SW480 (cell line): Measurements from ENCODE around the gene KCNAB1.

Source experiments
- DNase-seq: peaks from one replicate; pipeline ENCODE4 v3.0.0-alpha.2; 2016; ENCODE audit warnings: low spot score

The KCNAB1 gene

GRCh38 chr3:156376199-156376598 is 255.8 kb downstream of the KCNAB1 start:
- no peak for DNase-seq

- no peak for DNase-seq
Measured at GRCh38 chr3:156377266-156377665, 256.9 kb downstream of the KCNAB1 start.

- DNase-seq: no peak
Measured at GRCh38 chr3:156377718-156378117, 257.3 kb downstream of the KCNAB1 start.

GRCh38 chr3:156378871-156379270 is 258.5 kb downstream of the KCNAB1 start:
- no peak for DNase-seq

GRCh38 chr3:156379327-156379726 is 258.9 kb downstream of the KCNAB1 start:
- no peak for DNase-seq

- no peak for DNase-seq
Measured at GRCh38 chr3:156381253-156381652, 260.9 kb downstream of the KCNAB1 start.

GRCh38 chr3:156382458-156383346 is 262.3 kb downstream of the KCNAB1 start:
- DNase-seq: peak; percentile 39

GRCh38 chr3:156383441-156384025 is 263.2 kb downstream of the KCNAB1 start:
- DNase-seq: no peak

- DNase-seq: no peak
Measured at GRCh38 chr3:156388497-156389448, 268.4 kb downstream of the KCNAB1 start.

- DNase-seq: no peak
Measured at GRCh38 chr3:156389449-156389950, 269.1 kb downstream of the KCNAB1 start.

- no peak for DNase-seq
Measured at GRCh38 chr3:156390846-156391245, 270.5 kb downstream of the KCNAB1 start.

GRCh38 chr3:156395961-156396710 is 275.8 kb downstream of the KCNAB1 start:
- no peak for DNase-seq

- no peak for DNase-seq
Measured at GRCh38 chr3:156396851-156397250, 276.5 kb downstream of the KCNAB1 start.

GRCh38 chr3:156397534-156397933 is 277.2 kb downstream of the KCNAB1 start:
- DNase-seq: no peak

GRCh38 chr3:156400062-156400461 is 279.7 kb downstream of the KCNAB1 start:
- DNase-seq: no peak

GRCh38 chr3:156400735-156401134 is 280.4 kb downstream of the KCNAB1 start:
- DNase-seq: no peak

- DNase-seq: no peak
Measured at GRCh38 chr3:156404217-156404616, 283.8 kb downstream of the KCNAB1 start.

- DNase-seq: no peak
Measured at GRCh38 chr3:156406393-156406792, 286.0 kb downstream of the KCNAB1 start.

GRCh38 chr3:156407617-156408225 is 287.3 kb downstream of the KCNAB1 start:
- no peak for DNase-seq

- DNase-seq: peak; percentile 72
Measured at GRCh38 chr3:156409694-156410093, 289.3 kb downstream of the KCNAB1 start.

GRCh38 chr3:156412600-156412999 is 292.2 kb downstream of the KCNAB1 start:
- DNase-seq: no peak
